SU-DHL-6 (cell line): ENCODE data around the gene ZNF529.

Experiments
- H2AFZ ChIP-seq: fragments of 200-600 bp; sonication (generic); 2 replicates; pipeline ENCODE4 v1.6.1; 2014; ENCODE audit warnings: low read depth, mild to moderate bottlenecking, moderate library complexity, mixed read lengths, antibody characterized with exemption, low read length; ENCODE audit not compliant: severe bottlenecking
- H3F3A ChIP-seq: fragments of 200-600 bp; shearing (Covaris generic); 2 replicates; pipeline ENCODE4 v1.6.0; 2016; ENCODE audit warnings: antibody characterized with exemption, mild to moderate bottlenecking; ENCODE audit not compliant: insufficient read depth
- H3K27ac ChIP-seq: fragments of 200-600 bp; sonication (generic); 2 replicates; pipeline ENCODE4 v1.5.1; 2016; ENCODE audit warnings: low read depth, mild to moderate bottlenecking, low read length, moderate library complexity, mixed read lengths
- H3K27me3 ChIP-seq: fragments of 200-600 bp; sonication (generic), shearing (Covaris generic); 2 replicates; pipeline ENCODE4 v1.6.0; 2014; ENCODE audit warnings: mild to moderate bottlenecking, low read length
- H3K36me3 ChIP-seq: fragments of 200-600 bp; sonication (generic); 2 replicates; pipeline ENCODE4 v1.6.1; 2014; ENCODE audit warnings: mild to moderate bottlenecking, low read length, mixed read lengths
- H3K4me2 ChIP-seq: fragments of 300-600, 200-600 bp; shearing (Covaris generic), sonication (generic); 2 replicates; pipeline ENCODE4 v1.6.0; 2014; ENCODE audit warnings: low read length, low read depth, mild to moderate bottlenecking; ENCODE audit not compliant: poor library complexity, severe bottlenecking
- H3K4me3 ChIP-seq: fragments of 200-600 bp; sonication (generic); 2 replicates; pipeline ENCODE4 v1.5.1; 2014; ENCODE audit warnings: antibody characterized with exemption, low read length, mild to moderate bottlenecking, mixed read lengths; ENCODE audit not compliant: insufficient read depth, poor library complexity, severe bottlenecking
- H3K79me2 ChIP-seq: fragments of 200-600 bp; sonication (generic); 2 replicates; pipeline ENCODE4 v1.6.1; 2014; ENCODE audit warnings: mild to moderate bottlenecking, low read length, moderate library complexity; ENCODE audit not compliant: insufficient read depth
- H3K9ac ChIP-seq: fragments of 200-600 bp; sonication (generic); 2 replicates; pipeline ENCODE4 v1.7.0; 2014; ENCODE audit warnings: mild to moderate bottlenecking, low read length
- H3K9me2 ChIP-seq: fragments of 200-600 bp; sonication (generic); replicated peaks from 2 replicates; pipeline ENCODE4 v1.6.1; 2014; ENCODE audit warnings: low read length; ENCODE audit not compliant: insufficient read depth
- H3K9me3 ChIP-seq: fragments of 200-600 bp; sonication (generic); 2 replicates; pipeline ENCODE4 v1.6.1; 2014; ENCODE audit warnings: low read length, mixed read lengths; ENCODE audit not compliant: insufficient read depth
- H4K20me1 ChIP-seq: fragments of 200-600 bp; sonication (generic); 2 replicates; pipeline ENCODE4 v1.6.1; 2014; ENCODE audit warnings: low read depth, mild to moderate bottlenecking, antibody characterized with exemption, low read length, moderate library complexity, mixed read lengths
- EZH2phosphoT487 ChIP-seq: fragments of 200-600 bp; sonication (generic), shearing (Covaris generic); conservative IDR thresholded peaks from 2 replicates; pipeline ENCODE4 v1.6.1; 2018; ENCODE audit warnings: mild to moderate bottlenecking, antibody characterized with exemption, low read length, moderate library complexity, mixed read lengths
- TF ChIP-seq, protein P1 (sequence below): fragments of 200-600 bp; sonication (generic); IDR thresholded peaks from one replicate; pipeline ENCODE4 v1.5.1; 2017; ENCODE audit warnings: antibody characterized with exemption, mild to moderate bottlenecking, low read length, moderate library complexity; ENCODE audit not compliant: insufficient read depth, poor library complexity, severe bottlenecking

ZNF529 gene

DNA sequence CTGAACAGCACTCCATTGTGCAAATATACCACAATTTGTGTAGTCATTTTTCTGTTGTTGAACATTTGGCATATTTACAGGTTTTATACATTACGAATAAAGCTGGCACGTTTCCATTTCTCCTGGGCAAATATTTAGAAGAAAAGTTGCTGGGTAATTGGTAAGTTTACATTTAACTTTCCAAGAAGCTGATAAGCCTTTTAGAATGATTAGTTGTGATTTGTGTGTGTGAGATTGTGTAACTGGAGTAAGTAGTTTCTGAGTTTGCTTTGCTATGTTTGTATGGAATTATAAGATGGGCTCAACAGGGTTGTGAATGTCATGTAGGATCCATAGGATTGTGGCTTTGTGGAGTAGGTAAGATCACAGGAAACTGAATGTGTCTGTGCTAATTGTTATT lies 1.6 kb upstream of the ZNF529 start:
- TF ChIP-seq, protein P1, sequence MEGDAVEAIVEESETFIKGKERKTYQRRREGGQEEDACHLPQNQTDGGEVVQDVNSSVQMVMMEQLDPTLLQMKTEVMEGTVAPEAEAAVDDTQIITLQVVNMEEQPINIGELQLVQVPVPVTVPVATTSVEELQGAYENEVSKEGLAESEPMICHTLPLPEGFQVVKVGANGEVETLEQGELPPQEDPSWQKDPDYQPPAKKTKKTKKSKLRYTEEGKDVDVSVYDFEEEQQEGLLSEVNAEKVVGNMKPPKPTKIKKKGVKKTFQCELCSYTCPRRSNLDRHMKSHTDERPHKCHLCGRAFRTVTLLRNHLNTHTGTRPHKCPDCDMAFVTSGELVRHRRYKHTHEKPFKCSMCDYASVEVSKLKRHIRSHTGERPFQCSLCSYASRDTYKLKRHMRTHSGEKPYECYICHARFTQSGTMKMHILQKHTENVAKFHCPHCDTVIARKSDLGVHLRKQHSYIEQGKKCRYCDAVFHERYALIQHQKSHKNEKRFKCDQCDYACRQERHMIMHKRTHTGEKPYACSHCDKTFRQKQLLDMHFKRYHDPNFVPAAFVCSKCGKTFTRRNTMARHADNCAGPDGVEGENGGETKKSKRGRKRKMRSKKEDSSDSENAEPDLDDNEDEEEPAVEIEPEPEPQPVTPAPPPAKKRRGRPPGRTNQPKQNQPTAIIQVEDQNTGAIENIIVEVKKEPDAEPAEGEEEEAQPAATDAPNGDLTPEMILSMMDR = no peak
- TF ChIP-seq EZH2phosphoT487 = no peak
- Histone ChIP-seq H3F3A (no peaks in the 10 kb centered on the region), H3K4me3 (peak overlapping the region; percentile 59), H3K27me3 (no peaks in the 10 kb centered on the region), H3K79me2 (peaks cover 41% of the 10 kb centered on the region), H3K9ac (peak overlapping the region; percentile 70; the same call in 1 of the 2 replicates), H3K27ac (no peak overlapping the region), H3K9me2 (no peaks in the 10 kb centered on the region), H4K20me1 (no peaks in the 10 kb centered on the region), H3K4me2 (peak overlapping the region; percentile 69), H3K36me3 (peaks cover 14% of the 10 kb centered on the region; the same call in 1 of the 2 replicates), H3K9me3 (no peaks in the 10 kb centered on the region), H2AFZ (no peak overlapping the region)

DNA sequence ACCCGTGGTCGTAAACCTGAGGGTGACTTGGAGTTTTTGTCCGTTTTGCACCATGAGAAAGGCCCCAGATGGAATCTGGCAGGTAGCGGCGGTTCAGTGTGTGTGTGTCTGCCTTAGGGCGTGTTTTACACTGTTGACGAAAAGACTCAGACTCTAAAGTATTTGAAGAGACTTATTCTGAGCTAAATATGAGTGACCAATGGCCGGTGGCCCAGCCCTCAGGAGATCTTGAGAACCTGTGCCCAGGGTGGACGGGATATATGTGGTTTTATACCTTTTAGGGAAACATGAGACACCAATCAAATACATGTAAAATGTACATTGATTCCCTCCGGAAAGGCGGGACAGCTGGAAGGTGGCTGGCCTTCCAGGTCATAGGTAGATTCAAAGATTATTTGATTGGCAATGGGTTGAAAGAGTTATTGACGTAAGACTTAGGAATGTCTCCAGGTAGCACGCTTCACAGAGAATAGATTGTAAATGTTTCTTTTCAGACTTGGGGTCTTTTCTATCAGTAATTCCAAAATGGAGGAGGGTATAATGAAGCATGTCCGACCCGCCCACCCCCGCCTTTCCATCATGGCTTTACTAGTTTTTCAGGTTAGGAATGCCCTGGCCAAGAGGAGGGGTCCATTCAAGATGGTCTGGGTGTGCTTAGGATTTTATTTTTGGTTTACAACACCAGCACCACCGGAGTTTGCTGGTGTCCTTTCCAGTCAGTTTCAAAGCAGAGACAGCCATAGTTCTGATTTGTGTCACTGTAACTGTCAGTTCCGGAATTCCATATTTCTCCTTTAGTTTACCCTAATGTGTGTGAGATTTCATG lies 1.0 kb upstream of the ZNF529 start:
- peaks cover 41% of the 10 kb centered on the region for H3K79me2 ChIP-seq
- H3K4me3 ChIP-seq = peak overlapping the region; percentile 59
- peak overlapping the region; percentile 16 for H3K27ac ChIP-seq
- H3K9ac ChIP-seq = peak overlapping the region; percentile 70
- no peak for TF ChIP-seq EZH2phosphoT487
- TF ChIP-seq, protein P1 = no peak
- H4K20me1 ChIP-seq = no peaks in the 10 kb centered on the region
- H3K9me3 ChIP-seq = no peaks in the 10 kb centered on the region
- peak overlapping the region; percentile 58 for H2AFZ ChIP-seq
- H3K27me3 ChIP-seq = no peaks in the 10 kb centered on the region
- no peaks in the 10 kb centered on the region for H3F3A ChIP-seq
- H3K9me2 ChIP-seq = no peaks in the 10 kb centered on the region
- peak overlapping the region; percentile 69 for H3K4me2 ChIP-seq
- H3K36me3 ChIP-seq = peaks cover 8% of the 10 kb centered on the region; the same call in 1 of the 2 replicates

DNA sequence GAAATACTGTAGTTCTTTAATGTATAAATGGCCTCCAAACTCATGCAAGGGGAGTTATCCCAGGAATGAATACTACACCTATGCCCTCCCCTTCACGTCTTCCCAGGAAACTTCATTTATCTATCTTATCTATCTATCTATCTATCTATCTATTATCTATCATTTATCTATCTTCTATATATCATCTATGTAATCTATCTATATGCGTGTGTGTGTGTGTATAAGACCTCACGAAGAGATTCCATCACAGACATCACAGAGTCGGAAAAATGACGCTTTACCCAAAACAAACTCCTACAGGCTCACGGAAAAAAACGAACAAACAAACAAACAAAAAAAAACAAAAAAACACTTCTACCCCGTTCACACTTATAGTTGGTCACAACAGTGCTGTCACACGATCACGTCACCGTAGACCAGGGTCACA lies 486 bp downstream of the ZNF529 start:
- Histone ChIP-seq H2AFZ (peak overlapping the region; percentile 81), H3K36me3 (peaks cover 6% of the 10 kb centered on the region; the same call in 1 of the 2 replicates), H3K79me2 (peaks cover 41% of the 10 kb centered on the region)

More for the DNA sequence above, 486 bp downstream of the ZNF529 start:
- no peaks in the 10 kb centered on the region for H3K9me3 ChIP-seq
- no peaks in the 10 kb centered on the region for H3K27me3 ChIP-seq
- peak overlapping the region; percentile 69 for H3K4me2 ChIP-seq
- H4K20me1 ChIP-seq = no peaks in the 10 kb centered on the region
- H3K27ac ChIP-seq = 0 out of 2 replicates have a peak overlapping the region, but pooled peaks have one; percentile 8
- no peaks in the 10 kb centered on the region for H3F3A ChIP-seq
- H3K9me2 ChIP-seq = no peaks in the 10 kb centered on the region
- H3K4me3 ChIP-seq = peak overlapping the region; percentile 59
- no peak for TF ChIP-seq EZH2phosphoT487
- TF ChIP-seq, protein P1 = no peak
- peak overlapping the region; percentile 70 for H3K9ac ChIP-seq
